ENCODE data around the gene FER1L5. TPM values are rescaled to one million over a fixed set of nuclear protein-coding genes. Genes with fewer than 3 reads are reported as not detected.

Gene FER1L5
- total RNA-seq = not detected

DNA sequence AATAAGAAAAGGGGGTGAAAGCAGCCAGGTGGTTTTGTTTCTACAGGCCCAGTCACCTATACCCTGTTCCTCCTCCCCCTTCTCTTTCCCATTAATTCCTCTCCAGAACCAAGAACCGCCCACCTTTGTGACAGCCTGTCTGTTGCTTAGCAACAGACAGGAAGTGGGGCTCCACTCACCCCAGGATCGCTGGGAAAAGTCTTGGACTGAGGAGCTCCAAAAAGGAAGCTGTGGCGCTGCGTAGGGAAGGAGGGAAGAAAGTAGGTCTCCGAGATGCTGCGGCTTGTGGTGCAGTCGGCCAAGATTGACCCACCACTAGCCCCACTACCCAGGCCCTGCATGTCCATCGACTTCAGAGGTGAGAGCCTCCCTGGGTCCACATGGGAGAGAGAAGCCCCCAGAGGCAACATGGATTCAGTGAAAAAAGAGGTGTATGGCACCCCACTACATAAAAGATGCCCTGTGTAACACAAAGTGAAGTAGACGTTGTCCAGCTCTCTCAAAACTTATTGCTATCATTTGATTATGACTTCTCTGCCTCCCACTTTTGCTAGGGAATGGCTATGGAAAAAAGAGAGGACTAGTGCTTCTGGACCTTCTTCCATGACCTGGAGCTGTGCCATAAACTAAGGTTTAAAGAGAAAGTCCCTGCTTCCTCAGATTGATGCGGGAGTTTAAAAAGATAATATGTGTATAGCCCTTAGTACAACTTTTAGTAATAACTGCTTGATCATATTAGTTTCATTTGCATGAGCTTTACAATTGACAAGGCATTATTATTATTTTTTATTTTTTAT is at the start of gene FER1L5:
TSS of gene FER1L5 (plus strand) at position 201 of the 797 bp plus-strand sequence. CDS start at position 274, 73 bp downstream.
- H3K4me3 ChIP-seq = peak within 1 kb of the TSS in 1 of 2 donors; percentile 40
- H3K4me1 ChIP-seq = peaks cover 0 to 15% (median 0%) of the 10 kb centered on the region in 3 donors
- WGBS, 2 donors (ENCODE audit: low coverage in 1 of 2) = 19 to 72% methylated on average over 3 of the region's 10 CpGs
- peak within 1 kb of the TSS in 2 of 4 donors; percentile 24 to 51 for H3K27ac ChIP-seq
- no peaks in the 10 kb centered on the region for H3K9me3 ChIP-seq
- no peak for TF ChIP-seq EP300 (IDR thresholded peaks at IDR 0.05)
- TF ChIP-seq POLR2A (IDR thresholded peaks at IDR 0.05) = no peak
- no peak for TF ChIP-seq CTCF (IDR thresholded peaks at IDR 0.05)
- TF ChIP-seq POLR2AphosphoS5 (IDR thresholded peaks at IDR 0.05) = no peak
- no peak for ATAC-seq
- H3K36me3 ChIP-seq = no peaks in the 10 kb centered on the region
- no peaks in the 10 kb centered on the region for H3K27me3 ChIP-seq

- Histone ChIP-seq H3K4me1 (peaks cover 0 to 5% (median 0%) of the 10 kb centered on the region in 3 donors), H3K27me3 (no peaks in the 10 kb centered on the region), H3K36me3 (peaks cover 0 to 71% of the 10 kb centered on the region in 2 donors), H3K4me3 (no peak overlapping the region), H3K27ac (no peak overlapping the region), H3K9me3 (no peaks in the 10 kb centered on the region)
- ATAC-seq = no peak
- TF ChIP-seq CTCF (IDR thresholded peaks at IDR 0.05) (no peak), EP300 (IDR thresholded peaks at IDR 0.05) (no peak), POLR2A (IDR thresholded peaks at IDR 0.05) (no peak), POLR2AphosphoS5 (IDR thresholded peaks at IDR 0.05) (no peak)
- 90 to 94% methylated on average over 3 of the region's 3 CpGs for WGBS, 2 donors (ENCODE audit: low coverage in 1 of 2)
These were observed 48.3 kb upstream of the FER1L5 start for GRCh38 chr2:96594282-96594681.

DNA sequence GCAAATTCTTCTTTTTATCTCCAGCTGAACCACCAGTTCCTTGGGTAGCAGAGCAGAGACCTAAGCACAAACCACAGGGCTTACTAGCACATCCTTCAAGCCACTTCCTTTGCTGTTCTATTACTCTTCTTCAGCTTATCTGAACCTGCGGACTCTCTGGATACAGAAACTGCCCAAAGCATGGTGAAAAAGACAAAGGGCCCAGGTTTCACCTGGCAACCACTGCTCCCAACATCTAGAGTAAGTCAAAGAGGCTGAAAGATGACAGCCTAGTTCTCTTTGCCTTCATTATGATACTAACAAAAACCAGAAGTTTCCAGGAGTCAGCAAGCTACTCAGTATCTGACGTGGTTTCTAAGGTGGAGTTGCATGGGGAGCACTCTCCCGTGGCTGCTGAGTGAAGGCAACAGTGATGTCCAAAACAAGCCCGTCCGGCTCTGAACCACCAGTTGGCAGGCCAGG is 47.8 kb upstream of the FER1L5 start:
- ATAC-seq = no peak
- WGBS, 2 donors (ENCODE audit: low coverage in 1 of 2) = 90% methylated on average over 2 of the region's 5 CpGs
- Histone ChIP-seq H3K9me3 (no peaks in the 10 kb centered on the region), H3K4me1 (peaks cover 0 to 5% (median 0%) of the 10 kb centered on the region in 3 donors), H3K4me3 (no peak overlapping the region), H3K27me3 (no peaks in the 10 kb centered on the region), H3K27ac (no peak overlapping the region), H3K36me3 (peaks cover 0 to 76% of the 10 kb centered on the region in 2 donors)
- TF ChIP-seq EP300 (IDR thresholded peaks at IDR 0.05) (no peak), POLR2A (IDR thresholded peaks at IDR 0.05) (no peak), POLR2AphosphoS5 (IDR thresholded peaks at IDR 0.05) (no peak), CTCF (IDR thresholded peaks at IDR 0.05) (no peak)

GRCh38 chr2:96596596-96596995 is 46.0 kb upstream of the FER1L5 start:
- ATAC-seq = no peak
- peaks cover 0 to 95% of the 10 kb centered on the region in 2 donors for H3K36me3 ChIP-seq
- no peaks in the 10 kb centered on the region for H3K9me3 ChIP-seq
- H3K4me1 ChIP-seq = peaks cover 0 to 5% (median 0%) of the 10 kb centered on the region in 3 donors
- TF ChIP-seq CTCF (IDR thresholded peaks at IDR 0.05) (no peak), POLR2AphosphoS5 (IDR thresholded peaks at IDR 0.05) (no peak), EP300 (IDR thresholded peaks at IDR 0.05) (no peak), POLR2A (IDR thresholded peaks at IDR 0.05) (no peak)
- H3K27me3 ChIP-seq = no peaks in the 10 kb centered on the region
- H3K27ac ChIP-seq = no peak overlapping the region
- H3K4me3 ChIP-seq = no peak overlapping the region

- no peak overlapping the region for H3K4me3 ChIP-seq
- H3K36me3 ChIP-seq = peaks cover 4 to 97% of the 10 kb centered on the region in 2 donors
- 74 to 87% methylated on average over 2 of the region's 2 CpGs for WGBS, 2 donors (ENCODE audit: low coverage in 1 of 2)
These were observed 42.6 kb upstream of the FER1L5 start for GRCh38 chr2:96599941-96600340.

More at GRCh38 chr2:96599941-96600340, 42.6 kb upstream of the FER1L5 start:
- Histone ChIP-seq H3K27me3 (no peaks in the 10 kb centered on the region), H3K27ac (no peak overlapping the region), H3K9me3 (no peaks in the 10 kb centered on the region), H3K4me1 (peaks cover 0 to 5% (median 0%) of the 10 kb centered on the region in 3 donors)
- TF ChIP-seq EP300 (IDR thresholded peaks at IDR 0.05) (no peak), POLR2A (IDR thresholded peaks at IDR 0.05) (no peak), CTCF (IDR thresholded peaks at IDR 0.05) (no peak), POLR2AphosphoS5 (IDR thresholded peaks at IDR 0.05) (no peak)
- ATAC-seq = no peak
